GM19023 (cell line): ENCODE data around the gene HMGN4.
A peak's percentile ranks its signal among the peaks of the same experiment; 100 is the strongest.
"Not testable (repeated sequence)": the region's sequence is repeated elsewhere in the genome, so short reads cannot be mapped to it uniquely, and the experiment has no call there.

Experiments used
- ATAC-seq: cut with Tn5 transposase; IDR thresholded peaks from one replicate; pipeline ENCODE4 v1.9.1; 2021; ENCODE audit warnings: mild to moderate bottlenecking, moderate library complexity; ENCODE audit not compliant: unreplicated experiment

HMGN4 gene

DNA sequence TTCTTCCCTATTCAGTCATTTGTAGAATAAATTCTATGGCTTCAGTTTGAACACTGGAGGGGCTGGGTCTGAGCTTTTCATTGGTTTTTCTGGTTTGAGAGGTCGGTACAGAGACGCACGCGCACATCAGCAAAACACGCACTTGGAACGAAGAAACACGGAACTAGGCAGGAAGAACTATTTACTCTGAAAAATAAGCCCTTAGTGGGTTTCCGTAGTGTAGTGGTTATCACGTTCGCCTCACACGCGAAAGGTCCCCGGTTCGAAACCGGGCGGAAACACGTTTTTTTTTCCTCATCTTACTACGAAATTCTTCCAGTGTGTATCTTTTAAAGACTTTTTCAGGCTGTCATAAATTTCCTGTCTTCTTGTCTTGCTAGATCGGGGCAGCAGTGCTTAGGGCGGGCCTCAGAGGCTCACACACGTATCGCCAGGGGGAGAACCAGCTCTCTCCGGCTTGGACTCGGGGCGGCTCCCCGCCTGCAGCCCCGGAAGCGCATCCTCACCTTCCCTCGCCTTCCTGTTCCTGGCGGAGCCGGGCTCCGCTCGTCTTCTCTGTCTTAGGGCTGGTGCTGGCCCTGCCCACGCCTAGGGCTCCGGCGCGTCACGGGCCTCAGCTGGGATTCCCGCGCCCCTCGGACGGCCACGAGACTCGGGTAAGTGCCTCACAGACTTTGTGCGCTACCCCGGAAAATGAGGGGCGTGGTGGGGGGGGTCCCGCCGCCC lies at the start of gene HMGN4:
HMGN4 (plus strand) TSS at position 521 of the 726 bp plus-strand sequence. CDS start 6,841 bp downstream, outside the sequence.
- peak; percentile 68 for ATAC-seq

DNA sequence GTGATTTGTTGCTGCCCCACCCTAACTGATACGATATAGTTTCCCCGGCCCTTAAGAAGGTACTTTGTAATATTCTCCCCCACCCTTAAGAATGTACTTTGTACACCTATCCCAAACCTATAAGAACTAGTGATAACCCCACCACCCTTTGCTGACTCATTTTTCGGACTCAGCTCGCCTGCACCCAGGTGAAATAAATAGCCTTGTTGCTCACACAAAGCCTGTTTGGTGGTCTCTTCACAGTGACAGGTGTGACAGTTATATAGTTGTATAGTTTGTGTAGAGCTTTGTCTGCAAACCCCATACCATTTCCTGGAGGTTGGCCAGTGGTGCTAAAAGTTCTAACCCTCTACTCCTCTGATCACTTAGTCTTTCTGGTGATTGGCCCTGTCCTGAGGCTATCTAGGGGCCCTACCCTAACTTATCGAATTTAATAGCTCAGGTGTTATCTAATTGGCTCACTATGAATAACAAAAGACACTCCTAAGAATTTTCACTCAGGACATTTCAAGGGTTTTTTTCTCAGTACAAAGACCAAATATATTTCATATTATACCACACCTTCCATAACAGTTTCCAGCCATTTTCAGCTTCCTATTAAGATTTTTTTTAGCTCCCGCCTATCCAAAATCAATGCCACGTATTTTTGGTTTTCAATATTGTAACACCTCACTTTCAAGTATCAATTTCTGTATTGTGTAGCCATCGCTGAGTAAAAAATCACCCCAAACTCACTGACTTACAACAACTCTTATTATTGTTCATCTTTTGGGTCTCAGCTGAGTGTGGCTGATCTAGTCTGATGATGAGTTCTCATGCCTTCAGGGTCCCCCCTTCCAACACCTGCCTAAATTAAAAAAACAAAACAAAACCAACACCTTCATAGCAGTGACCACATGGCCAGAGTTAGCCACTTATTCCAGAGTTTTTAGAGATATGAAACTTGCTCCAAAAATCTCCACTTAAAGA lies 47.9 kb upstream of the HMGN4 start:
- ATAC-seq, result no peak

GRCh38 chr6:26491604-26492003 lies 46.6 kb upstream of the HMGN4 start:
- no peak for ATAC-seq

DNA sequence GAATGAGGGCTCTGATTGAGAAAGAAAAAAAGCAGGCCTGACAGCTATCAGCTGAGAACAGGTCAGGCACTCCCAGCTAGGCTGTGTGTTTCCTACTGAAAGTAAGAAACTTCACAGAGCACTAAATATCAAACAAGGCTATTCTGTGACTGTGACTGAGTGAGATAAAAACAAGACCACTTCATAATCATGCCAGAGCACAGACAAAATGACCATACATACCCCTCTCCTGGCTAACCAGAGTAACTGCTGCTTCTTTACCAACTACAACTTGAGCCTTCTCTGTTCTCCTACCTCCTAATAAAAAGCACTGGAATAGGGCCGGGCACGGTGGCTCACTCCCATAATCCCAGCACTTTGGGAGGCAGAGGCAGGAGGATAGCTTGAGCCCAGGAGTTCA lies 44.9 kb upstream of the HMGN4 start:
- ATAC-seq, result no peak

DNA sequence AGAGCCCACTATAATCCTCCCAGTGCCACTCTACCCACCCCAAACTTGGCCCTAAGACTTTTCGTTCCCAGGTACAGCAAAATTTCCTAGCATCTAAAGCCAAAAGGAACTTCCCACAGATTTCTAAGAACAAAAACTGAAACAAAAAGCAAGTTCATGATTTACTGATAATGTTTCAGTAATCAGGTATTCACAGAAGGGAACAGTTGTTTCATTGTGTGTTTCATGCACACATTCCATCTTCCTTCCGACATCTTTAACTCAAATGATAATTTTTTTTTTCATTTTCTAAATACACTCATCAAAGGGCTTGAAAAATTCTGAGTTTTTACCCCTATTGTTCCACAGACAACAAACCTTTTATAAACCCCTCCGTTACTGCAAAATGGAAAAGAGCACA lies 44.0 kb upstream of the HMGN4 start:
- no peak for ATAC-seq

DNA sequence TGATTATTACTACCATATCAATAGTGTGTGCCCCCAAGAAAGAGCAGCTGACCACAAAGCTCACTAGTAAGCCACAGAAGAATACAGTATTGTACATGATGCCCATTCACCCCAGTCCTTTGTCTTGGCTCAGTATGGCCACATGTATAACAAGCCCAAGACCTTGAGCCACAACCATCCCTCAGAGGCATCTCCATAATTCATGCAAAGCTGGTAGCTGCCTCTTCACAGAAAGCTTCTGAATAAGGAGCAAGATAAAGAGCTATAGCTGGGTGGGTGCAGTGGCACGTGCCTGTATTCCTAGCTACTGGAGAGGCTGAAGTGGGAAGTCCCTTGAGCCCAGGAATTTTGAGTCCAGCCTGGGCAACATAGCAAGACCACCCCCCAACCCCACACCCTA lies 42.9 kb upstream of the HMGN4 start:
- no peak for ATAC-seq

GRCh38 chr6:26497610-26498009 lies 40.6 kb upstream of the HMGN4 start:
- no peak for ATAC-seq

- no peak for ATAC-seq
Observed at GRCh38 chr6:26500102-26500501, 38.1 kb upstream of the HMGN4 start, which contains the start of gene BTN1A1. BTN1A1 (plus strand) TSS chr6:26500303; CDS start chr6:26501287, 984 bp downstream.

DNA sequence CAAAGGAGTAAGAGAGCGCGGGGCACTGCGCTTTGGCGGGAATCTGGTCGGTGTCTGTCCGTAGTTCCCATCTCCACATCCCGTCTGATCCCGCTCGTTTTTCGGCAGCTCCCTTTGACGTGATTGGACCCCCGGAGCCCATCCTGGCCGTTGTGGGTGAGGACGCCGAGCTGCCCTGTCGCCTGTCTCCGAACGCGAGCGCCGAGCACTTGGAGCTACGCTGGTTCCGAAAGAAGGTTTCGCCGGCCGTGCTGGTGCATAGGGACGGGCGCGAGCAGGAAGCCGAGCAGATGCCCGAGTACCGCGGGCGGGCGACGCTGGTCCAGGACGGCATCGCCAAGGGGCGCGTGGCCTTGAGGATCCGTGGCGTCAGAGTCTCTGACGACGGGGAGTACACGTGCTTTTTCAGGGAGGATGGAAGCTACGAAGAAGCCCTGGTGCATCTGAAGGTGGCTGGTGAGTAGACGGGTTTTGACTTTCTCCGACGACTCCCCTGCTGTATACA lies 36.6 kb upstream of the HMGN4 start:
- no peak for ATAC-seq

GRCh38 chr6:26502165-26502564 lies 36.0 kb upstream of the HMGN4 start:
- ATAC-seq, result no peak

GRCh38 chr6:26502626-26503025 lies 35.5 kb upstream of the HMGN4 start:
- ATAC-seq, result no peak

GRCh38 chr6:26507658-26508057 lies 30.5 kb upstream of the HMGN4 start:
- ATAC-seq, result no peak

GRCh38 chr6:26511033-26511432 lies 27.1 kb upstream of the HMGN4 start:
- ATAC-seq, result not testable (repeated sequence)

GRCh38 chr6:26514984-26515383 lies 23.2 kb upstream of the HMGN4 start:
- ATAC-seq, result no peak

GRCh38 chr6:26516481-26517427 lies 21.4 kb upstream of the HMGN4 start:
- no peak for ATAC-seq

DNA sequence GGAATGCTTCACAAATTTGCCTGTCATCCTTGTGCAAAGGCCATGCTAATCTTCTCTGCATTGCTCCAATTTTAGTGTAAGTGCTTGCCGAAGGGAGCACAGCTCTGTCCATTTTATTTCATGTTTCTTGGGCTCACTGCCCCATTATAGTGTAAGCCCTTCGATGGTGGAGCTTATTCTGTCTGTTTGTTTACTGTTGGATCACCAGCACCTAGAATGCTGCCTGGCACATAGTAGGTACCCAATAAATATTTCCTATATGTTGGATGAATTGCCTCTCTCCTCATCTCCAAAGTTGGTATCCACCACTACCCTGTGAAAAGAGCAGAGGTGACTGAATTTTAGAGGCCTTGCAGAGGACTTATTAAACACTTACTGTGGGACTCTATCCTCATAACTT lies 18.8 kb upstream of the HMGN4 start:
- no peak for ATAC-seq

- peak; percentile 13 for ATAC-seq
Observed at GRCh38 chr6:26520237-26520849, 17.8 kb upstream of the HMGN4 start.

DNA sequence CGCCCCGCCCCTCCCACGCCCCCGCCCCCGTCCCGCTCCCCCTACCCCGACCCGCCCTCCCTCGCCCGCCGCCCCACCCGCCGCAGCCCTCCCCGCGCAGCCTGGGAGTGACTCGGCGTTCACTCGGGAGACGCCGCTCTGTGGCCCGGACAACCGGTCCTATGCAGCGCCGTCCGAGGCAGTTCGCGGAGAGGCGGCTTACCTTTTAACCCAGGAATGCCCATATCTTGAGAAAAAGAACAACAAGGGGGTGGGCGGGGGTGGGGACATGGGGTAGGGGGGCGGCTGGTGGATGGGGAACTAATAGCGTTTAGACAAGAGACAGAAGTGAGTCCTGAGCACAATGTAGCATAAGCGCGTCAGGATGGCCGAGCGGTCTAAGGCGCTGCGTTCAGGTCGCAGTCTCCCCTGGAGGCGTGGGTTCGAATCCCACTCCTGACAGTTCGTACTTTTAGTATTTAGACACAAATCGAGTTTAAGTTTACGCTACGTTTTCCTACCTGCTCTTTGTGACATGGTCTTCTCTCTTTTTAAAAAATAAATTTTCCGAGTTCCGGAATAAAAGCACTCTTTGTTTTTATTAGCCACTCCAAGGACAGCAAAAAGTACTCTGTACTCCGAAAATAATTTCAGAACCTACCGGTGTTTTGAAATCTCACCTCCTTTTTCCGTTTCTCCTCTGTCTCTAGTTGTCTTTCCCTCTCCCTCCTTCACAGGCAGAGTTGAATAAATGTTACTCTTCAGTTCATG lies 17.1 kb upstream of the HMGN4 start:
- peak; percentile 72 for ATAC-seq
